Body of pancreas (tissue), 4 donors: Measurements from ENCODE around the gene ERC2. TPM values are rescaled to one million over a fixed set of nuclear protein-coding genes. Genes with fewer than 3 reads are reported as not detected.

Experiments used
- ATAC-seq: fragments of 150-250 bp; one replicate; pipeline ENCODE4 v1.9.1; 2016
- DNase-seq, 4 donors: peaks; one replicate each; pipeline ENCODE4 v3.0.0-alpha.2; 2019
- H3K27ac ChIP-seq, 4 donors: fragments of 200-600 bp; sonication (generic); 1 replicate in 3 of 4; 2 replicates in 1 of 4; pipeline versions ENCODE4 v1.5.1 to v1.6.1; 2016 to 2019; ENCODE audit warnings: mild to moderate bottlenecking in 1 of 4, mixed read lengths in 1 of 4, moderate library complexity in 1 of 4
- H3K27me3 ChIP-seq, 2 donors: fragments of 200-600 bp; sonication (generic); one replicate each; pipeline ENCODE4 v1.6.0; 2016; ENCODE audit warnings: mild to moderate bottlenecking in 1 of 2
- H3K36me3 ChIP-seq, 2 donors: fragments of 200-600 bp; sonication (generic); replicated peaks in 1 of 2; 2 replicates each; pipeline ENCODE4 v1.5.1; 2016; ENCODE audit warnings: low read depth in 2 of 2; ENCODE audit not compliant: insufficient read depth in 1 of 2
- H3K4me1 ChIP-seq: fragments of 200-600 bp; sonication (generic); one replicate; pipeline ENCODE4 v1.6.0; 2016
- H3K4me3 ChIP-seq, 2 donors: fragments of 200-600 bp; sonication (generic); 1 replicate in 1 of 2; 2 replicates in 1 of 2; pipeline ENCODE4 v1.5.1; 2016 to 2019
- H3K9me3 ChIP-seq, 3 donors: fragments of 200-600 bp; sonication (generic); 1 replicate in 2 of 3; 2 replicates in 1 of 3; pipeline ENCODE4 v1.5.1; 2016
- CTCF ChIP-seq, 7 experiments: fragments of 450-650 bp in 4 of 7; fragments of 200-600 bp in 3 of 7; sonication (generic) in 3 of 7; IDR thresholded peaks; one replicate each; pipeline ENCODE4 v1.5.1; 2016 to 2019; ENCODE audit warnings: antibody characterized with exemption in 7 of 7
- POLR2A ChIP-seq, 3 donors: fragments of 450-650 bp; IDR thresholded peaks; one replicate each; pipeline ENCODE4 v1.6.1; 2016; ENCODE audit warnings: antibody characterized with exemption in 3 of 3, mild to moderate bottlenecking in 2 of 3
- WGBS, 2 donors: methylation state at CpG; one replicate each; pipeline ENCODE4 v1.1.5; 2017; 5-methylcytosine and 5-hydroxymethylcytosine counted together
- intact Hi-C: fragments of 100-400 bp; cut with DNase I; formaldehyde crosslinking; loops from one replicate; pipeline ENCODE4 v1.15.1; 2023
- total RNA-seq, 2 donors: library from RNA; depleted of rRNA; stranded (reverse); fragments of >200 nt; gene quantifications; one replicate each; pipeline ENCODE4 v1.1.0, GENCODE V29; 2016

ERC2 gene
- total RNA-seq, 2 donors from 2014 or later: 4.0 to 4.7 TPM

GRCh38 chr3:55643283-55643682 lies 825.0 kb downstream of the ERC2 start:
- DNase-seq (no peak), ATAC-seq (no peak)
- 84 to 88% methylated on average over 2 of the region's 2 CpGs for WGBS, 2 donors
- no peaks in the 10 kb centered on the region for H3K4me1 ChIP-seq
- no peaks in the 10 kb centered on the region for H3K36me3 ChIP-seq
- intact Hi-C loops: no loop called here
- no peaks in the 10 kb centered on the region for H3K27me3 ChIP-seq
- no peak for TF ChIP-seq CTCF (IDR thresholded peaks at IDR 0.05)
- TF ChIP-seq POLR2A (IDR thresholded peaks at IDR 0.05): no peak
- H3K4me3 ChIP-seq: no peak overlapping the region
- H3K9me3 ChIP-seq: no peaks in the 10 kb centered on the region
- no peak overlapping the region for H3K27ac ChIP-seq

- 69 to 81% methylated on average over 2 of the region's 2 CpGs for WGBS, 2 donors
- H3K4me1 ChIP-seq: no peaks in the 10 kb centered on the region
- TF ChIP-seq POLR2A (IDR thresholded peaks at IDR 0.05): no peak
- no peak for TF ChIP-seq CTCF (IDR thresholded peaks at IDR 0.05)
- no peak overlapping the region for H3K27ac ChIP-seq
- DNase-seq (no peak), ATAC-seq (no peak)
- H3K36me3 ChIP-seq: no peaks in the 10 kb centered on the region
- H3K9me3 ChIP-seq: no peaks in the 10 kb centered on the region
- no peak overlapping the region for H3K4me3 ChIP-seq
- intact Hi-C loops: no loop called here
- H3K27me3 ChIP-seq: no peaks in the 10 kb centered on the region
Observed at GRCh38 chr3:55641964-55642363, 826.3 kb downstream of the ERC2 start.

- Histone ChIP-seq H3K4me1 (no peaks in the 10 kb centered on the region), H3K9me3 (no peaks in the 10 kb centered on the region), H3K27ac (no peak overlapping the region), H3K27me3 (no peaks in the 10 kb centered on the region), H3K36me3 (no peaks in the 10 kb centered on the region), H3K4me3 (no peak overlapping the region)
- ATAC-seq (no peak), DNase-seq (no peak)
- intact Hi-C loops: no loop called here
- TF ChIP-seq POLR2A (IDR thresholded peaks at IDR 0.05): no peak
- TF ChIP-seq CTCF (IDR thresholded peaks at IDR 0.05): no peak
- WGBS, 2 donors: 58 to 70% methylated on average over 9 of the region's 9 CpGs
Observed at GRCh38 chr3:55639896-55640765, 828.1 kb downstream of the ERC2 start.

GRCh38 chr3:55639143-55639542 lies 829.1 kb downstream of the ERC2 start:
- no peak for DNase-seq
- H3K27ac ChIP-seq: no peak overlapping the region
- H3K9me3 ChIP-seq: no peaks in the 10 kb centered on the region
- ATAC-seq: no peak
- TF ChIP-seq POLR2A (IDR thresholded peaks at IDR 0.05) (no peak), CTCF (IDR thresholded peaks at IDR 0.05) (no peak)
- H3K27me3 ChIP-seq: no peaks in the 10 kb centered on the region
- WGBS, 2 donors: 89 to 92% methylated on average over 2 of the region's 2 CpGs
- H3K4me1 ChIP-seq: no peaks in the 10 kb centered on the region
- H3K4me3 ChIP-seq: no peak overlapping the region
- no peaks in the 10 kb centered on the region for H3K36me3 ChIP-seq
- intact Hi-C loops: no loop called here
